Keratinocyte (primary cell): ENCODE results near the gene TTC24. TPM values are rescaled to one million over a fixed set of nuclear protein-coding genes. Genes with fewer than 3 reads are reported as not detected.
"Not testable (repeated sequence)": the region's sequence is repeated elsewhere in the genome, so short reads cannot be mapped to it uniquely, and the experiment has no call there.

Source experiments
- DNase-seq: peaks from one replicate; pipeline ENCODE4 v3.0.0-alpha.2; 2011; ENCODE audit warnings: low read depth, missing footprints, low spot score
- FAIRE-seq: peaks from 2 replicates; lab custom pipeline; 2011; peaks lifted over from hg19 to GRCh38; lab: Jason Lieb, UNC
- H2AFZ ChIP-seq: 2 replicates; pipeline ENCODE4 v1.6.0; 2012; ENCODE audit warnings: low read length, control low read depth, inconsistent platforms; ENCODE audit not compliant: control insufficient read depth
- H3K27ac ChIP-seq: 2 replicates; pipeline ENCODE4 v1.5.1; 2011; ENCODE audit warnings: low read length; ENCODE audit not compliant: control insufficient read depth, insufficient read depth
- H3K27me3 ChIP-seq: 3 replicates; pipeline ENCODE4 v1.6.0; 2011; ENCODE audit warnings: low read length; ENCODE audit not compliant: control insufficient read depth, insufficient read depth; ENCODE audit errors: extremely low read depth
- H3K36me3 ChIP-seq, 2 experiments: 2 replicates in 1 of 2; 3 replicates in 1 of 2; pipeline ENCODE4 v1.5.1; 2011; ENCODE audit warnings: low read length in 2 of 2, mild to moderate bottlenecking in 1 of 2; ENCODE audit not compliant: control insufficient read depth in 2 of 2, insufficient read depth in 2 of 2; ENCODE audit errors: extremely low read depth in 1 of 2
- H3K4me1 ChIP-seq: 3 replicates; pipeline ENCODE4 v1.5.1; 2011; ENCODE audit warnings: low read length; ENCODE audit not compliant: control insufficient read depth, insufficient read depth; ENCODE audit errors: extremely low read depth
- H3K4me2 ChIP-seq: 3 replicates; pipeline ENCODE4 v1.6.0; 2011; ENCODE audit warnings: low read depth, low read length; ENCODE audit not compliant: control insufficient read depth, insufficient read depth; ENCODE audit errors: extremely low read depth
- H3K4me3 ChIP-seq, 3 experiments: fragments of 200-600 bp in 1 of 3; sonication (generic) in 1 of 3; 2 replicates in 2 of 3; 3 replicates in 1 of 3; pipeline ENCODE4 v1.5.1; 2011 to 2016; ENCODE audit warnings: low read length in 3 of 3, mild to moderate bottlenecking in 3 of 3, control low read depth in 2 of 3, inconsistent platforms in 1 of 3, low read depth in 1 of 3, mixed read lengths in 1 of 3, mixed run types in 1 of 3, moderate library complexity in 1 of 3; ENCODE audit not compliant: control insufficient read depth in 2 of 3, insufficient read depth in 2 of 3; ENCODE audit errors: extremely low read depth in 1 of 3
- H3K79me2 ChIP-seq: 2 replicates; pipeline ENCODE4 v1.6.0; 2012; ENCODE audit warnings: low read length; ENCODE audit not compliant: control insufficient read depth, insufficient read depth
- H3K9ac ChIP-seq: 3 replicates; pipeline ENCODE4 v1.6.0; 2011; ENCODE audit warnings: low read length; ENCODE audit not compliant: control insufficient read depth, insufficient read depth; ENCODE audit errors: extremely low read depth
- H3K9me1 ChIP-seq: 3 replicates; pipeline ENCODE4 v1.6.0; 2011; ENCODE audit warnings: low read length; ENCODE audit not compliant: control insufficient read depth, insufficient read depth; ENCODE audit errors: extremely low read depth
- H3K9me3 ChIP-seq: 2 replicates; pipeline ENCODE4 v1.5.1; 2012; ENCODE audit warnings: low read depth, low read length; ENCODE audit not compliant: control insufficient read depth
- H4K20me1 ChIP-seq: 3 replicates; pipeline ENCODE4 v1.6.0; 2011; ENCODE audit warnings: low read length; ENCODE audit not compliant: control insufficient read depth, insufficient read depth; ENCODE audit errors: extremely low read depth
- EZH2 ChIP-seq: IDR thresholded peaks from one replicate; pipeline ENCODE4 v1.6.1; 2012; ENCODE audit warnings: inconsistent platforms, mild to moderate bottlenecking, low read length, moderate library complexity
- dilution Hi-C: fragments of 300-500 bp; cut with MboI; formaldehyde crosslinking; loops from one replicate; pipeline ENCODE4 v1.7.0; 2020; ENCODE audit warnings: low sequenced_read_pairs; ENCODE audit not compliant: extremely low pct_ligation_motif_present
- polyA plus RNA-seq, 5 experiments: library from polyadenylated mRNA; depleted of rRNA in 3 of 5; stranded (reverse) in 3 of 5; stranded (forward) in 1 of 5; unstranded in 1 of 5; fragments of >200 nt; gene quantifications; 1 replicate in 1 of 5; 2 replicates in 3 of 5; 3 replicates in 1 of 5; pipeline versions ENCODE4 v1.2.1 to v1.2.3, GENCODE V29; 2011 to 2012; ENCODE audit warnings: missing spikeins in 2 of 5, low read depth in 1 of 5, low replicate concordance in 1 of 5
- TF ChIP-seq, protein P1 (sequence below), 3 experiments: IDR thresholded peaks in 1 of 3; conservative IDR thresholded peaks in 1 of 3; optimal IDR thresholded peaks in 1 of 3; 2 replicates in 2 of 3; 3 replicates in 1 of 3; pipeline versions ENCODE3 to v1.5.1; 2011; ENCODE audit warnings: low read length in 3 of 3, mild to moderate bottlenecking in 3 of 3, moderate library complexity in 2 of 3, control low read depth in 1 of 3, inconsistent platforms in 1 of 3; ENCODE audit not compliant: insufficient read depth in 2 of 3; ENCODE audit errors: extremely low read depth in 1 of 3

The TTC24 gene
- polyA plus RNA-seq, 1 donor (not counting 4 experiments of a cell fraction or from before 2014, with no cell fraction given) = not detected

- H3K9me1 ChIP-seq = no peaks in the 10 kb centered on the region
- FAIRE-seq (no peak), DNase-seq (no peak)
- dilution Hi-C loops = no loop called here
- no peak overlapping the region for H3K4me3 ChIP-seq
- peaks cover 2% of the 10 kb centered on the region for H3K4me1 ChIP-seq
- H2AFZ ChIP-seq = no peak overlapping the region
- H3K79me2 ChIP-seq = no peaks in the 10 kb centered on the region
- no peak overlapping the region for H3K27ac ChIP-seq
- H4K20me1 ChIP-seq = no peaks in the 10 kb centered on the region
- H3K4me2 ChIP-seq = no peak overlapping the region
- peaks cover 4 to 43% of the 10 kb centered on the region in 2 experiments for H3K36me3 ChIP-seq
- TF ChIP-seq, protein P1, sequence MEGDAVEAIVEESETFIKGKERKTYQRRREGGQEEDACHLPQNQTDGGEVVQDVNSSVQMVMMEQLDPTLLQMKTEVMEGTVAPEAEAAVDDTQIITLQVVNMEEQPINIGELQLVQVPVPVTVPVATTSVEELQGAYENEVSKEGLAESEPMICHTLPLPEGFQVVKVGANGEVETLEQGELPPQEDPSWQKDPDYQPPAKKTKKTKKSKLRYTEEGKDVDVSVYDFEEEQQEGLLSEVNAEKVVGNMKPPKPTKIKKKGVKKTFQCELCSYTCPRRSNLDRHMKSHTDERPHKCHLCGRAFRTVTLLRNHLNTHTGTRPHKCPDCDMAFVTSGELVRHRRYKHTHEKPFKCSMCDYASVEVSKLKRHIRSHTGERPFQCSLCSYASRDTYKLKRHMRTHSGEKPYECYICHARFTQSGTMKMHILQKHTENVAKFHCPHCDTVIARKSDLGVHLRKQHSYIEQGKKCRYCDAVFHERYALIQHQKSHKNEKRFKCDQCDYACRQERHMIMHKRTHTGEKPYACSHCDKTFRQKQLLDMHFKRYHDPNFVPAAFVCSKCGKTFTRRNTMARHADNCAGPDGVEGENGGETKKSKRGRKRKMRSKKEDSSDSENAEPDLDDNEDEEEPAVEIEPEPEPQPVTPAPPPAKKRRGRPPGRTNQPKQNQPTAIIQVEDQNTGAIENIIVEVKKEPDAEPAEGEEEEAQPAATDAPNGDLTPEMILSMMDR (optimal IDR thresholded peaks at IDR 0.05 in 1 of 3, IDR thresholded peaks at IDR 0.05 in 1 of 3, conservative IDR thresholded peaks at IDR 0.05 in 1 of 3; ENCODE audit: extremely low read depth in 1 of 3, insufficient read depth in 2 of 3, low read length in 3 of 3) = no peak
- TF ChIP-seq EZH2 = no peak
- H3K9ac ChIP-seq = no peak overlapping the region
- no peaks in the 10 kb centered on the region for H3K27me3 ChIP-seq
- no peaks in the 10 kb centered on the region for H3K9me3 ChIP-seq
Measured at GRCh38 chr1:156551869-156552268, 27.7 kb upstream of the TTC24 start.

DNA sequence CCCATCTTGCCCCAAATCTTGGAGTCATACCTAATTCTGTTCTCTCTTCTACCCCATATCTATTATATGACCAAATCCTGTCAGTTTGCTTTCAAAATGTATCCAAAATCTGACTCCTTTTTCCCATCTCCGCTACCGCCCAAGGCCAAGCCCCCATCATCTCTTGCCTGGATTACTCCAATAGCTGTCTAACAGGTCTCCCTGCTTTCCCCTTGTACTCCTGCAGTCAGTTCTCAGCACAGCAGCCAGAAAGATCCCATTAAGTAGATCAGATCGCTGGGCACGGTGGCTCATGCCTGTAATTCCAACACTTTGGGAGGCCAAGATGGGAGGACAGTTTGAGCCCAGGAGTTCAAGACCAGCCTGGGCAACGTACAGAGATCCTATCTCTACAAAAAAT, 27.0 kb upstream of the TTC24 start:
- no peak for DNase-seq
- H3K4me3 ChIP-seq = no peak overlapping the region
- dilution Hi-C loops = no loop called here
- H3K9ac ChIP-seq = no peak overlapping the region
- H3K27me3 ChIP-seq = no peaks in the 10 kb centered on the region
- H3K27ac ChIP-seq = no peak overlapping the region
- no peaks in the 10 kb centered on the region for H4K20me1 ChIP-seq
- no peaks in the 10 kb centered on the region for H3K79me2 ChIP-seq
- H2AFZ ChIP-seq = no peak overlapping the region
- H3K9me1 ChIP-seq = no peaks in the 10 kb centered on the region
- H3K4me2 ChIP-seq = no peak overlapping the region
- peaks cover 4 to 37% of the 10 kb centered on the region in 2 experiments for H3K36me3 ChIP-seq
- FAIRE-seq = no peak
- TF ChIP-seq, protein P1 (optimal IDR thresholded peaks at IDR 0.05 in 1 of 3, IDR thresholded peaks at IDR 0.05 in 1 of 3, conservative IDR thresholded peaks at IDR 0.05 in 1 of 3; ENCODE audit: extremely low read depth in 1 of 3, insufficient read depth in 2 of 3, low read length in 3 of 3) = no peak
- TF ChIP-seq EZH2 = no peak
- peaks cover 2% of the 10 kb centered on the region for H3K4me1 ChIP-seq
- H3K9me3 ChIP-seq = no peaks in the 10 kb centered on the region

DNA sequence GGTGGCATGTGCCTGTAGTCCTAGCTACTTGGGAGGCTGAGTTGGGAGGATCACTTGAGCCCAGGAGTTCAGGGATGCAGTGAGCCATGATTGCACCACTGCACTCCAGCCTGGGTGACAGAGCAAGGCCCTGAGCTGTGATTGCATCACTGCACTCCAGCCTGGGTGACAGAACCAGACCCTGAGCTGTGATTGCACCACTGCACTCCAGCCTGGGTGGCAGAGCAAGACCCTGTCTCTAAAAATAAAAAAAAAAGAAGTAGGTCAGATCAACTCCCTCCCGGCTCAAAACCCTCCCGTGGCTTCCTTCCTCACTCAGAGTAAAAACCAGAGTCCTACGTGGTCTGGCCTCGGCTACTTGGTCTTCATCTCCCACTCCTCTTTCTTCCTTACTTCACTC, 26.6 kb upstream of the TTC24 start:
- DNase-seq, H3K4me1 ChIP-seq, dilution Hi-C loops, H3K9me1 ChIP-seq, H3K9me3 ChIP-seq, H4K20me1 ChIP-seq, FAIRE-seq, H3K27ac ChIP-seq, H3K4me2 ChIP-seq, H3K4me3 ChIP-seq, H3K9ac ChIP-seq, H3K79me2 ChIP-seq, H3K27me3 ChIP-seq, H2AFZ ChIP-seq: not testable (repeated sequence)
- peaks cover 2 to 34% of the 10 kb centered on the region in 2 experiments for H3K36me3 ChIP-seq
